GM23338 (cell line): Measurements from ENCODE around the gene AMBP. TPM values are rescaled to one million over a fixed set of nuclear protein-coding genes. Genes with fewer than 3 reads are reported as not detected.

Source experiments
- ATAC-seq: fragments of 200-7000 bp; cut with Tn5 transposase; 3 replicates; pipeline ENCODE4 v1.9.1; 2020
- DNase-seq: peaks from one replicate; pipeline ENCODE4 v3.0.0-alpha.2; 2015; ENCODE audit warnings: low spot score
- H2AFZ ChIP-seq: fragments of 200-600 bp; sonication (generic); 2 replicates; pipeline ENCODE4 v1.8.0; 2016; ENCODE audit warnings: antibody characterized with exemption, mild to moderate bottlenecking, moderate library complexity
- H3F3A ChIP-seq: fragments of 200-600 bp; sonication (generic); replicated peaks from 2 replicates; pipeline ENCODE4 v1.8.0; 2017; ENCODE audit warnings: antibody characterized with exemption, mixed run types, low read depth
- H3K27ac ChIP-seq: fragments of 200-600 bp; sonication (generic); 2 replicates; pipeline ENCODE4 v1.6.1; 2016; ENCODE audit warnings: low read depth
- H3K27me3 ChIP-seq: fragments of 200-600 bp; sonication (generic); 2 replicates; pipeline ENCODE4 v1.8.0; 2016; ENCODE audit warnings: mild to moderate bottlenecking, mixed run types, moderate library complexity; ENCODE audit not compliant: insufficient read depth
- H3K36me3 ChIP-seq: fragments of 200-600 bp; sonication (generic); 2 replicates; pipeline ENCODE4 v1.8.0; 2016; ENCODE audit warnings: mild to moderate bottlenecking; ENCODE audit not compliant: insufficient read depth
- H3K4me1 ChIP-seq: fragments of 200-600 bp; sonication (generic); 2 replicates; pipeline ENCODE4 v1.8.0; 2016; ENCODE audit warnings: mild to moderate bottlenecking, moderate library complexity; ENCODE audit not compliant: insufficient read depth
- H3K4me2 ChIP-seq: fragments of 200-600 bp; sonication (generic); 2 replicates; pipeline ENCODE4 v1.7.1; 2017; ENCODE audit warnings: mixed run types
- H3K4me3 ChIP-seq: fragments of 200-600 bp; sonication (generic); 2 replicates; pipeline ENCODE4 v1.6.1; 2016; ENCODE audit warnings: mixed run types
- H3K79me2 ChIP-seq: fragments of 200-600 bp; sonication (generic); replicated peaks from 2 replicates; pipeline ENCODE4 v1.8.0; 2017; ENCODE audit warnings: mild to moderate bottlenecking; ENCODE audit not compliant: insufficient read depth
- H3K9me2 ChIP-seq: fragments of 200-600 bp; sonication (generic); 2 replicates; pipeline ENCODE4 v1.8.0; 2017; ENCODE audit not compliant: insufficient read depth
- H4K20me1 ChIP-seq: fragments of 200-600 bp; sonication (generic); replicated peaks from 2 replicates; pipeline ENCODE4 v1.8.0; 2017; ENCODE audit warnings: mild to moderate bottlenecking; ENCODE audit not compliant: insufficient read depth
- H3K27ac Mint-ChIP-seq: 2 replicates; pipeline ENCODE4 v1.8.0; 2020; ENCODE audit warnings: inconsistent platforms, mild to moderate bottlenecking, moderate library complexity, mixed read lengths
- H3K27me3 Mint-ChIP-seq: 3 replicates; pipeline ENCODE4 v1.8.0; 2022; ENCODE audit warnings: low read depth, mild to moderate bottlenecking, moderate library complexity, mixed read lengths, inconsistent platforms; ENCODE audit not compliant: insufficient read depth, poor library complexity
- H3K36me3 Mint-ChIP-seq: 3 replicates; pipeline ENCODE4 v1.8.0; 2021; ENCODE audit warnings: low read depth, mild to moderate bottlenecking, inconsistent platforms, moderate library complexity, mixed read lengths
- H3K4me1 Mint-ChIP-seq: 3 replicates; pipeline ENCODE4 v1.8.0; 2020; ENCODE audit warnings: mild to moderate bottlenecking, inconsistent platforms, mixed read lengths
- H3K4me3 Mint-ChIP-seq: 3 replicates; pipeline ENCODE4 v1.8.0; 2021; ENCODE audit warnings: moderate library complexity, mild to moderate bottlenecking, inconsistent platforms, mixed read lengths
- H3K9me3 Mint-ChIP-seq: 3 replicates; pipeline ENCODE4 v1.8.0; 2020; ENCODE audit warnings: moderate library complexity, mild to moderate bottlenecking, inconsistent platforms, mixed read lengths
- CREB1 ChIP-seq: fragments of 250-450 bp; sonication (Bioruptor Pico); IDR thresholded peaks from 2 replicates; pipeline ENCODE4 v1.5.0; 2020; ENCODE audit warnings: low read depth, mild to moderate bottlenecking, moderate library complexity
- EZH2phosphoT487 ChIP-seq: fragments of 200-600 bp; sonication (generic); IDR thresholded peaks from one replicate; pipeline ENCODE4 v1.8.1; 2018; ENCODE audit warnings: antibody characterized with exemption; ENCODE audit not compliant: unreplicated experiment
- JUNB ChIP-seq: IDR thresholded peaks from one replicate; pipeline ENCODE4 v1.6.1; 2016; ENCODE audit warnings: antibody characterized with exemption; ENCODE audit not compliant: unreplicated experiment
- POLR2AphosphoS5 ChIP-seq: IDR thresholded peaks from 2 replicates; pipeline ENCODE4 v1.6.1; 2016; ENCODE audit warnings: antibody characterized with exemption, low read depth
- STAT1 ChIP-seq: IDR thresholded peaks from one replicate; pipeline ENCODE4 v1.6.1; 2016; ENCODE audit warnings: antibody characterized with exemption; ENCODE audit not compliant: unreplicated experiment
- ZNF114 ChIP-seq: fragments of 250-450 bp; sonication (Bioruptor Pico); IDR thresholded peaks from 2 replicates; pipeline ENCODE4 v1.5.0; 2020; ENCODE audit warnings: mild to moderate bottlenecking, moderate library complexity
- ZNF331 ChIP-seq: fragments of 250-450 bp; sonication (Bioruptor Pico); IDR thresholded peaks from 2 replicates; pipeline ENCODE4 v1.5.0; 2020; ENCODE audit warnings: low read depth, mild to moderate bottlenecking, moderate library complexity
- polyA plus RNA-seq: library from polyadenylated mRNA; unstranded; fragments of >200 nt; fragmentation: Nextera tagmentation; extraction: Ambion mirVana; gene quantifications from 2 replicates; pipeline ENCODE4 v1.2.1, GENCODE V29; 2016
- total RNA-seq: library from RNA; depleted of rRNA; stranded (reverse); fragments of >200 nt; shearing (Covaris generic); gene quantifications from 2 replicates; pipeline ENCODE4 v1.2.3, GENCODE V29; 2014
- TF ChIP-seq, protein P1 (sequence below), 2 experiments: fragments of 200-600 bp in 1 of 2; sonication (generic) in 1 of 2; conservative IDR thresholded peaks; 2 replicates each; pipeline versions ENCODE4 v1.5.1 to v1.6.1; 2016 to 2017; ENCODE audit warnings: antibody characterized with exemption in 2 of 2, low read depth in 2 of 2, mild to moderate bottlenecking in 2 of 2, moderate library complexity in 1 of 2
- TF ChIP-seq, protein P2 (sequence below): fragments of 250-450 bp; sonication (Bioruptor Pico); IDR thresholded peaks from 2 replicates; pipeline ENCODE4 v1.5.0; 2020; ENCODE audit warnings: mild to moderate bottlenecking, moderate library complexity
- TF ChIP-seq, protein P3 (sequence below): IDR thresholded peaks from 2 replicates; pipeline ENCODE4 v1.6.1; 2016; ENCODE audit warnings: antibody characterized with exemption

AMBP gene
- total and polyA plus RNA-seq, 2 experiments from 2014 or later: 1.3 to 2.0 TPM

DNA sequence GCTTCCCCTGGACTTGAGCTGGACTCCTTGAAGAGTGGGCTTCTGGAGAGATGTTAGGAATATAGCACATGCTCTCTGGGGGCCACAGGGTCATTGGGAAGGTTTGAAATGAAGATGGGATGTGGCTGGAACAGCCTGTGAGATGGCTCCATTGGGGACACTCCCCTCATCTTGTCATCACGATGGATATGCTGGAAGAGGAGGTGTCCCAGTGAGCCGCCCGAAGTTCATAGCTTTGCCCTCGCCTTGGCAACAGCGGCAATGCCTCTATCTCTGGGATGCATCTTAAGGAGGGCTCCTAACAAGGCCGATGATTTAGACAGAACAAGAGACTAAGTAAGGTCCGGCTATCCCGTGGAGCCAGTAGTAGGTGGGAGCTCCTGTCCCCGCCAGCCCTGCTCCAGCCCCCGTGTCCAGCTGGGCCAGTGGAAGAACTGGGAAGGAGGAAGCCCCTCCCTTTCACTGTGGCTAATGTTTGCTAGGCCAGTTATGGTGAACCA is 23.9 kb downstream of the AMBP start:
- no peak for TF ChIP-seq ZNF114 (CRISPR knock-in tag)
- no peak for TF ChIP-seq JUNB
- TF ChIP-seq, protein P1, sequence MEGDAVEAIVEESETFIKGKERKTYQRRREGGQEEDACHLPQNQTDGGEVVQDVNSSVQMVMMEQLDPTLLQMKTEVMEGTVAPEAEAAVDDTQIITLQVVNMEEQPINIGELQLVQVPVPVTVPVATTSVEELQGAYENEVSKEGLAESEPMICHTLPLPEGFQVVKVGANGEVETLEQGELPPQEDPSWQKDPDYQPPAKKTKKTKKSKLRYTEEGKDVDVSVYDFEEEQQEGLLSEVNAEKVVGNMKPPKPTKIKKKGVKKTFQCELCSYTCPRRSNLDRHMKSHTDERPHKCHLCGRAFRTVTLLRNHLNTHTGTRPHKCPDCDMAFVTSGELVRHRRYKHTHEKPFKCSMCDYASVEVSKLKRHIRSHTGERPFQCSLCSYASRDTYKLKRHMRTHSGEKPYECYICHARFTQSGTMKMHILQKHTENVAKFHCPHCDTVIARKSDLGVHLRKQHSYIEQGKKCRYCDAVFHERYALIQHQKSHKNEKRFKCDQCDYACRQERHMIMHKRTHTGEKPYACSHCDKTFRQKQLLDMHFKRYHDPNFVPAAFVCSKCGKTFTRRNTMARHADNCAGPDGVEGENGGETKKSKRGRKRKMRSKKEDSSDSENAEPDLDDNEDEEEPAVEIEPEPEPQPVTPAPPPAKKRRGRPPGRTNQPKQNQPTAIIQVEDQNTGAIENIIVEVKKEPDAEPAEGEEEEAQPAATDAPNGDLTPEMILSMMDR (conservative IDR thresholded peaks at IDR 0.05; ENCODE audit: low read depth in 2 of 2): no peak
- no peak for TF ChIP-seq CREB1 (CRISPR knock-in tag)
- TF ChIP-seq EZH2phosphoT487: no peak
- TF ChIP-seq POLR2AphosphoS5: no peak
- TF ChIP-seq ZNF331 (CRISPR knock-in tag): no peak
- TF ChIP-seq, protein P2, sequence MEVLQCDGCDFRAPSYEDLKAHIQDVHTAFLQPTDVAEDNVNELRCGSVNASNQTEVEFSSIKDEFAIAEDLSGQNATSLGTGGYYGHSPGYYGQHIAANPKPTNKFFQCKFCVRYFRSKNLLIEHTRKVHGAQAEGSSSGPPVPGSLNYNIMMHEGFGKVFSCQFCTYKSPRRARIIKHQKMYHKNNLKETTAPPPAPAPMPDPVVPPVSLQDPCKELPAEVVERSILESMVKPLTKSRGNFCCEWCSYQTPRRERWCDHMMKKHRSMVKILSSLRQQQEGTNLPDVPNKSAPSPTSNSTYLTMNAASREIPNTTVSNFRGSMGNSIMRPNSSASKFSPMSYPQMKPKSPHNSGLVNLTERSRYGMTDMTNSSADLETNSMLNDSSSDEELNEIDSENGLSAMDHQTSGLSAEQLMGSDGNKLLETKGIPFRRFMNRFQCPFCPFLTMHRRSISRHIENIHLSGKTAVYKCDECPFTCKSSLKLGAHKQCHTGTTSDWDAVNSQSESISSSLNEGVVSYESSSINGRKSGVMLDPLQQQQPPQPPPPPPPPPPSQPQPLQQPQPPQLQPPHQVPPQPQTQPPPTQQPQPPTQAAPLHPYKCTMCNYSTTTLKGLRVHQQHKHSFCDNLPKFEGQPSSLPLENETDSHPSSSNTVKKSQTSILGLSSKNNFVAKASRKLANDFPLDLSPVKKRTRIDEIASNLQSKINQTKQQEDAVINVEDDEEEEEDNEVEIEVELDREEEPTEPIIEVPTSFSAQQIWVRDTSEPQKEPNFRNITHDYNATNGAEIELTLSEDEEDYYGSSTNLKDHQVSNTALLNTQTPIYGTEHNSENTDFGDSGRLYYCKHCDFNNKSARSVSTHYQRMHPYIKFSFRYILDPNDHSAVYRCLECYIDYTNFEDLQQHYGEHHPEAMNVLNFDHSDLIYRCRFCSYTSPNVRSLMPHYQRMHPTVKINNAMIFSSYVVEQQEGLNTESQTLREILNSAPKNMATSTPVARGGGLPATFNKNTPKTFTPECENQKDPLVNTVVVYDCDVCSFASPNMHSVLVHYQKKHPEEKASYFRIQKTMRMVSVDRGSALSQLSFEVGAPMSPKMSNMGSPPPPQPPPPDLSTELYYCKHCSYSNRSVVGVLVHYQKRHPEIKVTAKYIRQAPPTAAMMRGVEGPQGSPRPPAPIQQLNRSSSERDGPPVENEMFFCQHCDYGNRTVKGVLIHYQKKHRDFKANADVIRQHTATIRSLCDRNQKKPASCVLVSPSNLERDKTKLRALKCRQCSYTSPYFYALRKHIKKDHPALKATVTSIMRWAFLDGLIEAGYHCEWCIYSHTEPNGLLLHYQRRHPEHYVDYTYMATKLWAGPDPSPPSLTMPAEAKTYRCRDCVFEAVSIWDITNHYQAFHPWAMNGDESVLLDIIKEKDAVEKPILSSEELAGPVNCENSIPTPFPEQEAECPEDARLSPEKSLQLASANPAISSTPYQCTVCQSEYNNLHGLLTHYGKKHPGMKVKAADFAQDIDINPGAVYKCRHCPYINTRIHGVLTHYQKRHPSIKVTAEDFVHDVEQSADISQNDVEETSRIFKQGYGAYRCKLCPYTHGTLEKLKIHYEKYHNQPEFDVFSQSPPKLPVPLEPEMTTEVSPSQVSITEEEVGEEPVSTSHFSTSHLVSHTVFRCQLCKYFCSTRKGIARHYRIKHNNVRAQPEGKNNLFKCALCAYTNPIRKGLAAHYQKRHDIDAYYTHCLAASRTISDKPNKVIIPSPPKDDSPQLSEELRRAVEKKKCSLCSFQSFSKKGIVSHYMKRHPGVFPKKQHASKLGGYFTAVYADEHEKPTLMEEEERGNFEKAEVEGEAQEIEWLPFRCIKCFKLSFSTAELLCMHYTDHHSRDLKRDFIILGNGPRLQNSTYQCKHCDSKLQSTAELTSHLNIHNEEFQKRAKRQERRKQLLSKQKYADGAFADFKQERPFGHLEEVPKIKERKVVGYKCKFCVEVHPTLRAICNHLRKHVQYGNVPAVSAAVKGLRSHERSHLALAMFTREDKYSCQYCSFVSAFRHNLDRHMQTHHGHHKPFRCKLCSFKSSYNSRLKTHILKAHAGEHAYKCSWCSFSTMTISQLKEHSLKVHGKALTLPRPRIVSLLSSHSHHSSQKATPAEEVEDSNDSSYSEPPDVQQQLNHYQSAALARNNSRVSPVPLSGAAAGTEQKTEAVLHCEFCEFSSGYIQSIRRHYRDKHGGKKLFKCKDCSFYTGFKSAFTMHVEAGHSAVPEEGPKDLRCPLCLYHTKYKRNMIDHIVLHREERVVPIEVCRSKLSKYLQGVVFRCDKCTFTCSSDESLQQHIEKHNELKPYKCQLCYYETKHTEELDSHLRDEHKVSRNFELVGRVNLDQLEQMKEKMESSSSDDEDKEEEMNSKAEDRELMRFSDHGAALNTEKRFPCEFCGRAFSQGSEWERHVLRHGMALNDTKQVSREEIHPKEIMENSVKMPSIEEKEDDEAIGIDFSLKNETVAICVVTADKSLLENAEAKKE (CRISPR knock-in tag): no peak
- TF ChIP-seq, protein P3, sequence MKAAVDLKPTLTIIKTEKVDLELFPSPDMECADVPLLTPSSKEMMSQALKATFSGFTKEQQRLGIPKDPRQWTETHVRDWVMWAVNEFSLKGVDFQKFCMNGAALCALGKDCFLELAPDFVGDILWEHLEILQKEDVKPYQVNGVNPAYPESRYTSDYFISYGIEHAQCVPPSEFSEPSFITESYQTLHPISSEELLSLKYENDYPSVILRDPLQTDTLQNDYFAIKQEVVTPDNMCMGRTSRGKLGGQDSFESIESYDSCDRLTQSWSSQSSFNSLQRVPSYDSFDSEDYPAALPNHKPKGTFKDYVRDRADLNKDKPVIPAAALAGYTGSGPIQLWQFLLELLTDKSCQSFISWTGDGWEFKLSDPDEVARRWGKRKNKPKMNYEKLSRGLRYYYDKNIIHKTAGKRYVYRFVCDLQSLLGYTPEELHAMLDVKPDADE: no peak
- no peak for TF ChIP-seq STAT1
- DNase-seq: no peak

More for the DNA sequence above, 23.9 kb downstream of the AMBP start:
- Histone ChIP-seq H3K4me3 (no peak overlapping the region), H3F3A (no peaks in the 10 kb centered on the region), H3K9me2 (0 out of 2 replicates have a peak, but pooled peaks cover 6% of the 10 kb centered on the region), H3K4me2 (no peak overlapping the region), H3K27ac (no peak overlapping the region), H3K27me3 (no peaks in the 10 kb centered on the region), H4K20me1 (no peaks in the 10 kb centered on the region), H3K4me1 (no peaks in the 10 kb centered on the region), H3K36me3 (no peaks in the 10 kb centered on the region), H3K79me2 (no peaks in the 10 kb centered on the region), H2AFZ (no peak overlapping the region)
- Mint-ChIP-seq H3K4me1 (peaks cover 7% of the 10 kb centered on the region), H3K36me3 (peaks cover 34% of the 10 kb centered on the region), H3K27me3 (peaks cover 10% of the 10 kb centered on the region), H3K27ac (no peak overlapping the region), H3K4me3 (no peak overlapping the region), H3K9me3 (no peaks in the 10 kb centered on the region)
- no peak for ATAC-seq
